DOHH2 (cell line): Measurements from ENCODE around the gene UBE2D2.
"Not testable (repeated sequence)": the region's sequence is repeated elsewhere in the genome, so short reads cannot be mapped to it uniquely, and the experiment has no call there.

ENCODE experiments used
- H3F3A ChIP-seq: fragments of 200-600 bp; sonication (generic), shearing (Covaris generic); 2 replicates; pipeline ENCODE4 v1.6.0; 2016; ENCODE audit warnings: antibody characterized with exemption, mild to moderate bottlenecking; ENCODE audit not compliant: control insufficient read depth, insufficient read depth
- H3K27ac ChIP-seq: fragments of 200-600 bp; sonication (generic); 2 replicates; pipeline ENCODE4 v1.5.1; 2014; ENCODE audit warnings: low read depth, mild to moderate bottlenecking, low read length, moderate library complexity
- H3K27me3 ChIP-seq: fragments of 200-600 bp; sonication (generic); 2 replicates; pipeline ENCODE4 v1.6.1; 2014; ENCODE audit warnings: mild to moderate bottlenecking, low read length, mixed read lengths; ENCODE audit not compliant: control insufficient read depth
- H3K36me3 ChIP-seq: fragments of 200-600 bp; sonication (generic); 2 replicates; pipeline ENCODE4 v1.6.1; 2014; ENCODE audit warnings: mild to moderate bottlenecking, low read length, moderate library complexity, mixed read lengths; ENCODE audit not compliant: control insufficient read depth
- H3K4me1 ChIP-seq: fragments of 200-600 bp; sonication (generic); 2 replicates; pipeline ENCODE4 v1.6.1; 2014; ENCODE audit warnings: mild to moderate bottlenecking, low read length, mixed read lengths; ENCODE audit not compliant: control insufficient read depth
- H3K4me2 ChIP-seq: fragments of 200-600 bp; sonication (generic); 2 replicates; pipeline ENCODE4 v1.6.0; 2014; ENCODE audit warnings: mild to moderate bottlenecking, low read length, moderate library complexity
- H3K4me3 ChIP-seq: fragments of 200-600 bp; sonication (generic); 2 replicates; pipeline ENCODE4 v1.5.1; 2014; ENCODE audit warnings: mild to moderate bottlenecking, low read length, mixed read lengths
- H3K79me2 ChIP-seq: fragments of 200-600 bp; sonication (generic); 2 replicates; pipeline ENCODE4 v1.6.1; 2014; ENCODE audit warnings: mild to moderate bottlenecking, low read length, mixed read lengths; ENCODE audit not compliant: control insufficient read depth
- H3K9me2 ChIP-seq: fragments of 200-600 bp; sonication (generic); replicated peaks from 2 replicates; pipeline ENCODE4 v1.6.1; 2014; ENCODE audit warnings: mild to moderate bottlenecking, low read length, mixed read lengths; ENCODE audit not compliant: control insufficient read depth
- H3K9me3 ChIP-seq: fragments of 200-600 bp; sonication (generic); 2 replicates; pipeline ENCODE4 v1.6.1; 2014; ENCODE audit warnings: antibody characterized with exemption, low read length, mixed read lengths; ENCODE audit not compliant: control insufficient read depth, insufficient read depth
- H4K20me1 ChIP-seq: fragments of 200-600 bp; sonication (generic); 2 replicates; pipeline ENCODE4 v1.6.0; 2014; ENCODE audit warnings: low read depth, mild to moderate bottlenecking, antibody characterized with exemption, low read length, moderate library complexity; ENCODE audit not compliant: control insufficient read depth, insufficient read depth
- EZH2phosphoT487 ChIP-seq: fragments of 200-600 bp; sonication (generic); IDR thresholded peaks from 2 replicates; pipeline ENCODE4 v1.6.1; 2017; ENCODE audit warnings: borderline replicate concordance, mild to moderate bottlenecking, antibody characterized with exemption, low read length, moderate library complexity, mixed read lengths
- TF ChIP-seq, protein P1 (sequence below): fragments of 200-600 bp; sonication (generic); IDR thresholded peaks from one replicate; pipeline ENCODE4 v1.5.1; 2014; ENCODE audit warnings: antibody characterized with exemption, mild to moderate bottlenecking, low read depth, low read length; ENCODE audit not compliant: poor library complexity, severe bottlenecking

Gene UBE2D2

DNA sequence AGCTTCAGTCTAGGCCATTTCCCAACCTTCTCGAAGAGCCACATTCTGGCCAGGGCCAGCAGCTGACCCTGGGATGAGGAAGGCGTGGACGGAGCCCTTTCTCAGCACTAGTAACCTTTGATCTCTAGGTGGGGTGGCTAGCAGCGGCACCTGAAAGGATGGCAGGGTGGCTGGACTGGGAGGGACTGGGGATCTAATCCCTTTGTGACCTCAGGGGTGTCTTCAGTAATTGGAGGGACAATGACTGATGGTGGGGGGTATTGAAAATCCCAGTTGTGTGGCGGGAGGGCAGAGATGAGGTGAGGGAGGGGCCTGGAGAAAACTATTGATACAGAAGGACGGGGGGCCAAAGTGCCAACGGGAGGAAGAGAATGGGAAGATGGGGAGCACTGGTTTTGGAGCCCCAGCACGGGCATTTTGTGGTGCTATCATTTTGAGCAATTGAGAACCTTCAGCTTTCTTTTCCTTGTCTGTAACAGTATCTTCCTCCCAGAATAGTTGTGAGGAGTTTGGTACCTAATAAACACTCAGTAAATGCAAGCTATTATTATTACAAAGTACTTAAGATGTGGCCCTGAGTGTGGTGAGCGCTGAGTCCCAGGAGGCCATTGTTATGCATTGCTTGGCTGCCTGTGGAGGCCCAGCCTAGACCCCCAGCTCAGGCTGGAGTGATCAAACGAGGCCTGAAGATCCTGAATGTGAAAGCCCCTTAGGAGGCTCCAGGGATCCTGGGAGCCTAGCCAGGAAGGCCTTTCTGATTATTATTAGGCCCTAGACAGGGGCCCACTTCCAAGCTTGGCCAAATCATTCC, 37.3 kb upstream of the UBE2D2 start:
- peaks cover 3% of the 10 kb centered on the region; the same call in 1 of the 2 replicates for H3K79me2 ChIP-seq
- no peaks in the 10 kb centered on the region for H4K20me1 ChIP-seq
- H3K27me3 ChIP-seq = no peaks in the 10 kb centered on the region
- TF ChIP-seq, protein P1, sequence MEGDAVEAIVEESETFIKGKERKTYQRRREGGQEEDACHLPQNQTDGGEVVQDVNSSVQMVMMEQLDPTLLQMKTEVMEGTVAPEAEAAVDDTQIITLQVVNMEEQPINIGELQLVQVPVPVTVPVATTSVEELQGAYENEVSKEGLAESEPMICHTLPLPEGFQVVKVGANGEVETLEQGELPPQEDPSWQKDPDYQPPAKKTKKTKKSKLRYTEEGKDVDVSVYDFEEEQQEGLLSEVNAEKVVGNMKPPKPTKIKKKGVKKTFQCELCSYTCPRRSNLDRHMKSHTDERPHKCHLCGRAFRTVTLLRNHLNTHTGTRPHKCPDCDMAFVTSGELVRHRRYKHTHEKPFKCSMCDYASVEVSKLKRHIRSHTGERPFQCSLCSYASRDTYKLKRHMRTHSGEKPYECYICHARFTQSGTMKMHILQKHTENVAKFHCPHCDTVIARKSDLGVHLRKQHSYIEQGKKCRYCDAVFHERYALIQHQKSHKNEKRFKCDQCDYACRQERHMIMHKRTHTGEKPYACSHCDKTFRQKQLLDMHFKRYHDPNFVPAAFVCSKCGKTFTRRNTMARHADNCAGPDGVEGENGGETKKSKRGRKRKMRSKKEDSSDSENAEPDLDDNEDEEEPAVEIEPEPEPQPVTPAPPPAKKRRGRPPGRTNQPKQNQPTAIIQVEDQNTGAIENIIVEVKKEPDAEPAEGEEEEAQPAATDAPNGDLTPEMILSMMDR = no peak
- TF ChIP-seq EZH2phosphoT487 = no peak
- H3K4me3 ChIP-seq = no peak overlapping the region
- peaks cover 47% of the 10 kb centered on the region for H3K4me1 ChIP-seq
- no peaks in the 10 kb centered on the region for H3K9me3 ChIP-seq
- H3K36me3 ChIP-seq = peaks cover 6% of the 10 kb centered on the region
- no peaks in the 10 kb centered on the region for H3K9me2 ChIP-seq
- peak overlapping the region; percentile 60 for H3K4me2 ChIP-seq
- H3F3A ChIP-seq = no peaks in the 10 kb centered on the region
- H3K27ac ChIP-seq = no peak overlapping the region

DNA sequence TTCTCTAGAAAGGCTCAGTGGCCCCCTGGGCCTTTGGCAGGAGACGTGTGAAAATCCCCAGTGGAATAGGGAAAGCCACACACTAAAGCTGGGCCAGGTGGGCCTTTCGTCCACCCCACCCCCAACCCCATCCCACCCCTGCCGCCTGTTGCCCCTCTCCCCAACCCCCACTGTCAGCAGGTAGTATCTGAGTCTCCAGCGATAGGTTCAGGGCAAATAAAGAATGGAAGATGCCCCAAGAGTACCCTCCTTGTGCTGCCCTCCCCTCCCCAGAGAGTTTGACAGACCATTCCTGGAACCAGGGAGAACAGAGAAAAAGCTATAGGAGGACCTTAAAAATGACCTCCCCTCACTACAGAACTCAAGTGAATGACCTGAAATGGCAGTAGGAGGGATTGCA, 36.7 kb upstream of the UBE2D2 start:
- H3K4me2 ChIP-seq = peak overlapping the region; percentile 60
- H3K4me1 ChIP-seq = peaks cover 47% of the 10 kb centered on the region
- H3K27ac ChIP-seq = no peak overlapping the region
- peaks cover 6% of the 10 kb centered on the region for H3K36me3 ChIP-seq
- no peak overlapping the region for H3K4me3 ChIP-seq
- TF ChIP-seq EZH2phosphoT487 = no peak
- TF ChIP-seq, protein P1 = no peak
- H3K9me2 ChIP-seq = no peaks in the 10 kb centered on the region
- no peaks in the 10 kb centered on the region for H3F3A ChIP-seq
- H4K20me1 ChIP-seq = no peaks in the 10 kb centered on the region
- peaks cover 3% of the 10 kb centered on the region; the same call in 1 of the 2 replicates for H3K79me2 ChIP-seq
- no peaks in the 10 kb centered on the region for H3K27me3 ChIP-seq
- no peaks in the 10 kb centered on the region for H3K9me3 ChIP-seq

DNA sequence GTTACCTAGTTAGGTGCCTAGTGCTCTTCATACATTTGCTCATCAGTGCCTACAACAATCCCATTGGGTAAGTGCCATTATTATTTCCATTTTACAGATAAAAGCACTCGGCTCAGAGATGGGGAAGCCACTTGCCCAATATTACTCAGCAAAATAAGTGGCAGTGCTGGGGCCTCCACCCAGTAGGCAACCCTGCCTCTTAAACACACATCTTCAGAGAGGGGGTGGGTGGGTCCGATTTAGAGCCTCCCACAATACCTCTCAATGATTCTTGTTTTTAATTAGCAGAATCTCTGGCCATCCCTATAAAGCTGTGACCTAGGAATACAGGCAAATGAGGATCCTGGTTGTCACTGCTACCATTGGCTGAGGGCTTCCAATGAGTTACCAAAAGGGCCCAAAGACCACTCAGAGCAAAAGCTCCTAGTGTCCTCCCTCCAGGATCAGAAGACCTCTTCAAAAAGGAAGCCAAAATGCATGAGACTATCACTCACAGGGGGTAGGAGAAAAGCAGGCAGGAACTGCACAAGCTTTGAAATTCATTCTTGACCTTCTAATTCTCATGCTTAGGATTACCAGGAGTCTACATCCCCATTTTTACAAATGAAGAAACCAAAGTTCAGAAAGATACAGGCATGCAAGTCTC, 36.1 kb upstream of the UBE2D2 start:
- no peaks in the 10 kb centered on the region for H3F3A ChIP-seq
- H3K4me1 ChIP-seq = peaks cover 47% of the 10 kb centered on the region
- no peaks in the 10 kb centered on the region for H4K20me1 ChIP-seq
- H3K9me2 ChIP-seq = no peaks in the 10 kb centered on the region
- no peaks in the 10 kb centered on the region for H3K27me3 ChIP-seq
- H3K36me3 ChIP-seq = peaks cover 6% of the 10 kb centered on the region
- peak overlapping the region; percentile 56 for H3K27ac ChIP-seq
- no peaks in the 10 kb centered on the region for H3K9me3 ChIP-seq
- TF ChIP-seq, protein P1 = no peak
- H3K4me2 ChIP-seq = peak overlapping the region; percentile 60
- H3K79me2 ChIP-seq = peaks cover 3% of the 10 kb centered on the region; the same call in 1 of the 2 replicates
- H3K4me3 ChIP-seq = peak overlapping the region; percentile 34

DNA sequence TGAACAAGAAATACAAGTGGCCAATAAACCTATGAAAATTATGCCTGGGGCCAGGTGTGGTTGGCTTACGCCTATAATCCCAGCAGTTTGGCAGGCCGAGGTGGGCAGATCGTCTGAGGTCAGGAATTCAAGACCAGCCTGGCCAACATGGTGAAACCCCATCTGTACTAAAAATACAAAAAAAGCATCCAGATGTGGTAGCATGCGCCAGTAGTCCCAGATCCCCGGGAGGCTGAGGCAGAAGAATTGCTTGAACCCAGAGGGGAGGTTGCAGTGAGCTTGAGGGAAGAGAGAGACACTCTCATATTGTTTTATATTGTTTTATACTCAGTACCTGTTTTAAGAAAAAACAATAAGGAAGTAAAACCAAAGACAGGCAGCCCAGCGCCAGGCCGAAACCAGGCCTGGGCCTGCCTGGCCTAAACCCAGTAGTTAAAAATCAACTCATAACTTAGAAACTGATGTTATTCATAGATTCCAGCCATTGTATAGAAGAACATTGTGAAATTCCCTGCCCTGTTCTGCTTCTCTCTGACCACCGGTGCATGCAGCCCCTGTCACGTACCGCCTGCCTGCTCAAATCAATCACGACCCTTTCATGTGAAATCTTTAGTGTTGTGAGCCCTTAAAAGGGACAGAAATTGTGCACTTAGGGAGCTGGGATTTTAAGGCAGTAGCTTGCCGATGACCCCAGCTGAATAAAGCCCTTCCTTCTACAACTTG, 35.4 kb upstream of the UBE2D2 start:
- H3K9me2 ChIP-seq, H3F3A ChIP-seq, H3K79me2 ChIP-seq, H3K27me3 ChIP-seq, H3K36me3 ChIP-seq, H4K20me1 ChIP-seq, H3K9me3 ChIP-seq: not testable (repeated sequence)
- Histone ChIP-seq H3K4me2 (peak overlapping the region; percentile 60), H3K4me3 (peak overlapping the region; percentile 61), H3K4me1 (peaks cover 47% of the 10 kb centered on the region), H3K27ac (peak overlapping the region; percentile 56)

DNA sequence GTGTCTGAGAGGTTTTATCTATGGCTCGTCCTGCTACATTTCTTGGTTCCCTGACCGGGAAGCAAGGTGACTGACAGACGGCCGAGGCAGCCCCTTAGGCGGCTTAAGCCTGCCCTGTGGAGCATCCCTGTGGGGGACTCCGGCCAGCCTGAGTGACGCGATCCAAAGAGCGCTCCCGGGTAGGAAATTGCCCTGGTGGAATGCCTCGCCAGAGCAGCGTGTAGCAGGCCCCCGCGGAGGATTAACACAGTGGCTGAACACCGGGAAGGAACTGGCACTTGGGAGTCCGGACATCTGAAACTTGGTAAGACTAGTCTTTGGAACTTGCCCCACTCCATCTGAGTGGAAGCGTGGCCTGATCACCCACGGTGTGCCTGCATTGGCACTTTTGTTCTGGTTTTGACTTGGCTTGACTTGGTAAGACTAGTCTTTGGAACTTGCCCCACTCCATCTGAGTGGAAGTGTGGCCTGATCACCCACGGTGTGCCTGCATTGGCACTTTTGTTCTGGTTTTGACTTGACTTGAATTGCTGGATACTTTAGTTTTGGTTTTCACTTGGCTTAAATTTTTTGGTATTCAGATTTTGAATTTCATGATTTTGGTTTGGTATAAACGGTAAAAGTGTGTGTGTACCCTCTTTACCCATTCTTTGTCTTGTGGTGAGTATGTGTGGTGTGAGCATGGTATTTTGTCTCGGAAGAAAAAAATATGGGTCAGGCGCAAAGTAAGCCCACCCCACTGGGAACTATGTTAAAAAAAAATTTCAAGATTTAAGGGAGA, 34.6 kb upstream of the UBE2D2 start:
- peak overlapping the region; percentile 61 for H3K4me3 ChIP-seq
- H3K79me2 ChIP-seq = not testable (repeated sequence)
- H3K4me1 ChIP-seq = peaks cover 47% of the 10 kb centered on the region

More for the DNA sequence above, 34.6 kb upstream of the UBE2D2 start:
- not testable (repeated sequence) for H3K9me2 ChIP-seq, H3F3A ChIP-seq, H3K9me3 ChIP-seq, H3K36me3 ChIP-seq, H3K27me3 ChIP-seq, H4K20me1 ChIP-seq
- peak overlapping the region; percentile 60 for H3K4me2 ChIP-seq
- H3K27ac ChIP-seq = peak overlapping the region; percentile 56
